H1 (cell line): ENCODE results near the gene ASAP2. TPM values are rescaled to one million over a fixed set of nuclear protein-coding genes. Genes with fewer than 3 reads are reported as not detected.

Source experiments
- BACH1 ChIP-seq: IDR thresholded peaks from 2 replicates; pipeline ENCODE4 v1.6.1; 2012; ENCODE audit warnings: low read length, improper control_type of control experiment
- CHD1 ChIP-seq: IDR thresholded peaks from 2 replicates; pipeline ENCODE4 v1.6.1; 2012; ENCODE audit warnings: low read depth, low read length, improper control_type of control experiment
- CHD2 ChIP-seq: IDR thresholded peaks from 2 replicates; pipeline ENCODE4 v1.6.1; 2012; ENCODE audit warnings: low read length, improper control_type of control experiment
- CHD7 ChIP-seq: fragments of 300-600 bp; sonication (generic); IDR thresholded peaks from 2 replicates; pipeline ENCODE4 v1.7.1; 2012; ENCODE audit warnings: low read length, moderate library complexity, mild to moderate bottlenecking, inconsistent platforms; ENCODE audit not compliant: insufficient replicate concordance
- E2F6 ChIP-seq: IDR thresholded peaks from 2 replicates; pipeline ENCODE4 v1.6.1; 2012; ENCODE audit warnings: inconsistent platforms
- KDM4A ChIP-seq: IDR thresholded peaks from one replicate; pipeline ENCODE4 v1.7.1; 2012; ENCODE audit warnings: low read depth, mild to moderate bottlenecking, moderate library complexity, low read length, inconsistent platforms; ENCODE audit not compliant: severe bottlenecking
- RXRA ChIP-seq: IDR thresholded peaks from 2 replicates; pipeline ENCODE4 v1.6.1; 2011; ENCODE audit warnings: low read depth, mild to moderate bottlenecking, low read length, moderate library complexity; ENCODE audit not compliant: insufficient read depth
- SIN3A ChIP-seq, 2 experiments: IDR thresholded peaks in 1 of 2; conservative IDR thresholded peaks in 1 of 2; 2 replicates each; pipeline ENCODE4 v1.6.1; 2011 to 2012; ENCODE audit warnings: low read length in 2 of 2, improper control_type of control experiment in 1 of 2, low read depth in 1 of 2, mild to moderate bottlenecking in 1 of 2
- SP1 ChIP-seq: IDR thresholded peaks from 2 replicates; pipeline ENCODE4 v1.6.1; 2011; ENCODE audit warnings: low read depth, low read length
- polyA plus RNA-seq, 7 experiments: library from polyadenylated mRNA; depleted of rRNA in 3 of 7; stranded (reverse) in 5 of 7; unstranded in 2 of 7; fragments of >200 nt in 5 of 7; fragments of 200-250 nt in 2 of 7; gene quantifications; 1 replicate in 5 of 7; 2 replicates in 1 of 7; 4 replicates in 1 of 7; pipeline versions ENCODE4 v1.2.1 to v1.2.3, GENCODE V29; 2011 to 2013; ENCODE audit warnings: missing spikeins in 2 of 7, mixed read lengths in 2 of 7
- total RNA-seq: library from RNA; stranded (reverse); fragmentation: NEBNext Ultra II Directional; extraction: Animal tissue kit (Norgen Biotek cat#: 25700); gene quantifications from 2 replicates; pipeline ENCODE4 v1.2.1, GENCODE V29; 2021

ASAP2 gene
- total and polyA plus RNA-seq, 2 of the 8 experiments (the other 6 are each of a cell fraction or from before 2014, with no cell fraction given) = 10.2 to 18.7 TPM

- TF ChIP-seq CHD7 (no peak), SP1 (no peak), BACH1 (no peak), CHD2 (no peak), CHD1 (no peak), E2F6 (no peak), SIN3A (conservative IDR thresholded peaks at IDR 0.05 in 1 of 2, IDR thresholded peaks at IDR 0.05 in 1 of 2; ENCODE audit: low read depth in 1 of 2, low read length in 2 of 2) (no peak), RXRA (no peak), KDM4A (no peak)
Observed at GRCh38 chr2:9164112-9164608, 42.5 kb upstream of the ASAP2 start (continued).
